ENCODE data around the gene HHEX. TPM values are rescaled to one million over a fixed set of nuclear protein-coding genes. Genes with fewer than 3 reads are reported as not detected.

HHEX gene
- total RNA-seq, 1 experiment from 2014 or later = 11.0 TPM

DNA sequence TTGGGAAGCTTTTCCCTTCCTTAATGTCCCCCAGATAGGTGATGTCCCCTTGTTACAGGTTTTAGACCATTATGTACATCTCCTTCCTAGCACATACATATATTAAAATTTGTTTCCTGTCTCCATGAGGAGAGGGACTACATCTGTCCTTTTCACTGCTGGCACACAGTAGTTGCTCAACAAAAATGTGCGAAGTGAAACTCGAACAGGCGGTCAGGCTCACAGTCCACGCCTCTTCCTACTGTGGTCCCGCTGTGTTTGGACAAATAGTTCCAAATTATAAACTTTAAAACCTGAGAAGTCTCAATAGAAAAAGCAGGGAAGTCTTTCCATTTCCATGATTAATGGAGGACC is 1.2 kb upstream of the HHEX start (continued):
- TF ChIP-seq FOSL1 (IDR thresholded peaks at IDR 0.05; ENCODE audit: low read depth) (no peak), EZH2phosphoT487 (IDR thresholded peaks at IDR 0.05; ENCODE audit: borderline replicate concordance) (no peak), CEBPB (IDR thresholded peaks at IDR 0.05; ENCODE audit: low read depth) (no peak), EZH2 (IDR thresholded peaks at IDR 0.05) (no peak), SIN3A (IDR thresholded peaks at IDR 0.05; ENCODE audit: low read depth) (no peak), YY1 (IDR thresholded peaks at IDR 0.05; ENCODE audit: extremely low read depth, insufficient replicate concordance, low read depth, low read length) (no peak), MAX (IDR thresholded peaks at IDR 0.05) (no peak), CTCF (IDR thresholded peaks at IDR 0.05 in 2 of 3, conservative IDR thresholded peaks at IDR 0.05 in 1 of 3; ENCODE audit: borderline replicate concordance in 1 of 3, insufficient read depth in 1 of 3, low read depth in 2 of 3, low read length in 2 of 3) (no peak), ZFX (IDR thresholded peaks at IDR 0.05) (no peak), SP1 (IDR thresholded peaks at IDR 0.05; ENCODE audit: low read depth) (no peak), RAD21 (IDR thresholded peaks at IDR 0.05; ENCODE audit: low read depth) (no peak)

DNA sequence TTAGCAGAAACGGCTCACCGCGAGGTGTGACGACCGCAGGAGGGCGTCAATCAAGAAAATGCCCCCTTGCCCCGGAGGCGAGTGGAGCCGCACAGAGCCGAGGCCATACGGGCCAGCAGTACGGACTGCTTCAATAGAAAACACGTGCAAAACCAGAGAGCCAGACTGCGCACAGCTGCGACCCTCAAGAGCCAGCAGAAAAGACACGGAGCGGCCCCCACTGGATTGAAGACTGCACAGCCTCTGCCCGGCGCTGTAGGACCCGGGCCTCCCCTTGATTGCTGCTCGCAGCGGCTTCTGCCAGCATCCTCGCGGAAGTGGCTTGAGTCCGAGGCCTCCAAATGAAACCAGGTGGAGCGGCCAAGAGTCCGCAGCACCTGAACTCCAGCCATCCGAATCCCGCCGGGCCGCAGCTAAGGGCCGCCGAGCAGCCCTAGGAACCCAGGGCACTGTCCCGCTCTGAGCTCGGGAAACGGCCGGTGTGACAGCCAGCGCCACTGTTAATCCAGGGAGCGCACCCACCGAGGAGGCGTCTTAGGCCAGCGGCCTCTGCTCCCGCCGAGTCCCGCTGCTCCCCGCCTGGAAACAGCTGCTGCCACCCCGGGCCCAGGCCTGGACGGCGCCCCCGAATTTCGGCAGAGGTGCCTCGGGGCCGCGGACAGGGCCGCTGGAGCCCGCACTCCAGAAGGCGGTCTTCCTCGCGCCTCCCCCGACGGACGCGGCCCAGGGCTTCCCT is 660 bp upstream of the HHEX start:
- no peaks in the 10 kb centered on the region for H4K20me1 ChIP-seq (ENCODE audit: insufficient read depth)
- H3K4me2 ChIP-seq (ENCODE audit: low read length) = peak overlapping the region; percentile 95
- H3K9me3 ChIP-seq (ENCODE audit: control insufficient read depth in 1 of 2, insufficient read depth in 1 of 2, low read depth in 1 of 2, low read length in 2 of 2) = no peaks in the 10 kb centered on the region
- H3K36me3 ChIP-seq (ENCODE audit: control insufficient read depth in 1 of 2, insufficient read depth in 2 of 2, low read length in 2 of 2) = peaks cover 0 to 4% of the 10 kb centered on the region in 2 experiments; a peak in 1 of 4 replicates
- H3K9ac ChIP-seq (ENCODE audit: low read length) = peak overlapping the region; percentile 85
- no peaks in the 10 kb centered on the region for H3K27me3 ChIP-seq (ENCODE audit: insufficient read depth, low read length)
- no peaks in the 10 kb centered on the region for H3K9me2 ChIP-seq (ENCODE audit: insufficient read depth)
- H3K4me1 ChIP-seq (ENCODE audit: control insufficient read depth in 1 of 2, insufficient read depth in 2 of 2, low read length in 2 of 2) = peaks cover 0 to 16% of the 10 kb centered on the region in 2 experiments; a peak in 3 of 4 replicates
- no peak for DNase-seq (ENCODE audit: low read depth, low spot score)
- peak; percentile 44; the same call in 1 of the 2 replicates for TF ChIP-seq ZFX (IDR thresholded peaks at IDR 0.05)
- TF ChIP-seq, protein P1, sequence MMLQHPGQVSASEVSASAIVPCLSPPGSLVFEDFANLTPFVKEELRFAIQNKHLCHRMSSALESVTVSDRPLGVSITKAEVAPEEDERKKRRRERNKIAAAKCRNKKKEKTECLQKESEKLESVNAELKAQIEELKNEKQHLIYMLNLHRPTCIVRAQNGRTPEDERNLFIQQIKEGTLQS (IDR thresholded peaks at IDR 0.05) = no peak
- TF ChIP-seq SRF (IDR thresholded peaks at IDR 0.05; ENCODE audit: low read depth) = no peak
- ChIA-PET CTCF (no interaction called here), RAD21 (ENCODE audit: low non-redundant PET in 1 of 2, low total read pairs in 2 of 2, uncharacterized antibody in 2 of 2, unreplicated experiment in 2 of 2) (no interaction called here), POLR2A (interaction anchor here (0.8 to 1.5 kb wide), 2 partner anchors 8 to 11 kb away, joined by 5 to 6 read pairs; no protein-coding TSS in a partner anchor)
- no peak overlapping the region for H2AFZ ChIP-seq (ENCODE audit: low read depth, low read length, poor library complexity, severe bottlenecking)
- peak overlapping the region; percentile 36; the same call in 1 of the 2 replicates for H3K27ac ChIP-seq (ENCODE audit: low read depth, low read length)
- peak overlapping the region; percentile 53 to 89 for H3K4me3 ChIP-seq (replicated peaks in 1 of 2; ENCODE audit: low read depth in 1 of 2, low read length in 2 of 2)
- peak; percentile 33 for ATAC-seq
- H3K79me2 ChIP-seq (ENCODE audit: insufficient read depth, low read length) = peaks cover 12% of the 10 kb centered on the region; the same call in 1 of the 2 replicates
- BruUV-seq (replicated peaks) = no TSS peak
- intact Hi-C loops (cut with micrococcal nuclease) = no loop called here
